GM19351 (cell line): ENCODE data around the gene YIPF2.
"Not testable (repeated sequence)": the region's sequence is repeated elsewhere in the genome, so short reads cannot be mapped to it uniquely, and the experiment has no call there.

Experiments
- ATAC-seq: cut with Tn5 transposase; IDR thresholded peaks from one replicate; pipeline ENCODE4 v1.9.1; 2021; ENCODE audit warnings: mild to moderate bottlenecking, moderate library complexity; ENCODE audit not compliant: unreplicated experiment

Gene YIPF2

GRCh38 chr19:10878253-10878652, 50.2 kb downstream of the YIPF2 start:
- ATAC-seq: no peak

DNA sequence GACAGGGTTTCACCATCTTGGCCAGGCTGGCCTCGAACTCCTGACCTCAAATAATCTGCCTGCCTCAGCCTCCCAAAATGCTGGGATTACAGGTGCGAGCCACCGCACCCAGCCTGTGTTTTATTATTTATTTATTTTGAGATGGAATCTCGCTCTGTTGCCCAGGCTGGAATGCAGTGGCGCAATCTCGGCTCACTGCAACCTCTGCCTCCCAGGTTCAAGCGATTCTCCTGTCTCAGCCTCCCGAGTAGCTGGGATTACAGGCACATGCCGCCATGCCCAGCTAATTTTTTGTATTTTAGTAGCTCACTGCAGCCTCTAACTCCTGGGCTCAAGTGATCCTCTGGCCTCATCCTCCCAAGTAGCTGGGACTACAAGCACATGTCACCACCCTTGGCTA, 50.8 kb downstream of the YIPF2 start:
- ATAC-seq: not testable (repeated sequence)

GRCh38 chr19:10876459-10877240, 51.8 kb downstream of the YIPF2 start:
- peak; percentile 58 for ATAC-seq

DNA sequence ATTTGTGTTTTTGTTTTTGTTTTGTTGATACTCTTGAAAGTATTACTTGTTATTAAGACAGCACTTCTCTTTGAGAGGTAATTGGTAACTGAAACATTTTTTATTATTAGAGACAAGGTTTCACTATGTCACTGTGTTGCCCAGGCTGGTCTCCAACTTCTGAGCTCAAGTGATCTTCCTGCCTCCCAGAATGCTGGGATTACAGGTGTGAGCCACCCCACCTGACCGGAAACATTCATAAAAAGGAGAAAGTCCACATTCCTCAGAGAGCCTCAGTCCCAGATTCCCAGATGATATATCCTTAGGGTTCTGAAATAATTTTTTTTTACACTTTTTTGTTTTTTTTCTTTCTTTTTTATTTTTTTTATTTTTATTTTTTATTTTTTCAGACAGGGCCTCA, 54.4 kb downstream of the YIPF2 start:
- no peak for ATAC-seq

GRCh38 chr19:10872546-10873107, 55.8 kb downstream of the YIPF2 start:
- ATAC-seq: no peak
